OCI-LY1 (cell line): ENCODE data around the gene ACKR3.

Source experiments
- H2AFZ ChIP-seq: fragments of 200-600 bp; sonication (generic), shearing (Covaris generic); 2 replicates; pipeline ENCODE4 v1.6.0; 2014; ENCODE audit warnings: antibody characterized with exemption, mild to moderate bottlenecking, low read length
- H3F3A ChIP-seq: fragments of 200-600 bp; sonication (generic), shearing (Covaris generic); 2 replicates; pipeline ENCODE4 v1.6.0; 2014; ENCODE audit warnings: mild to moderate bottlenecking, antibody characterized with exemption, low read length, moderate library complexity; ENCODE audit not compliant: insufficient read depth
- H3K27ac ChIP-seq: fragments of 200-600 bp; sonication (generic); 2 replicates; pipeline ENCODE4 v1.5.1; 2014; ENCODE audit warnings: low read length, mixed run types, mild to moderate bottlenecking, low read depth; ENCODE audit not compliant: poor library complexity, severe bottlenecking
- H3K27me3 ChIP-seq: fragments of 200-600 bp; sonication (generic); 2 replicates; pipeline ENCODE4 v1.6.0; 2014; ENCODE audit warnings: antibody characterized with exemption, mild to moderate bottlenecking, low read length, moderate library complexity; ENCODE audit not compliant: insufficient read depth
- H3K36me3 ChIP-seq: fragments of 200-600 bp; sonication (generic); 2 replicates; pipeline ENCODE4 v1.6.1; 2014; ENCODE audit warnings: mild to moderate bottlenecking, antibody characterized with exemption, low read length, moderate library complexity, mixed read lengths; ENCODE audit not compliant: insufficient read depth
- H3K4me1 ChIP-seq: fragments of 200-600 bp; sonication (generic); 2 replicates; pipeline ENCODE4 v1.5.1; 2014; ENCODE audit warnings: mild to moderate bottlenecking, low read length, moderate library complexity; ENCODE audit not compliant: insufficient read depth, severe bottlenecking
- H3K4me2 ChIP-seq: fragments of 200-600 bp; sonication (generic), shearing (Covaris generic); 2 replicates; pipeline ENCODE4 v1.6.1; 2014; ENCODE audit warnings: low read length
- H3K4me3 ChIP-seq: fragments of 200-600 bp; sonication (generic); 2 replicates; pipeline ENCODE4 v1.5.1; 2014; ENCODE audit warnings: low read length, low read depth, mild to moderate bottlenecking, mixed read lengths; ENCODE audit not compliant: poor library complexity, severe bottlenecking
- H3K79me2 ChIP-seq: fragments of 200-600 bp; shearing (Covaris generic); 2 replicates; pipeline ENCODE4 v1.6.1; 2016; ENCODE audit warnings: mixed run types, low read length, mixed read lengths; ENCODE audit not compliant: insufficient read depth
- H3K9ac ChIP-seq: fragments of 200-600 bp; sonication (generic), shearing (Covaris generic); 2 replicates; pipeline ENCODE4 v1.6.1; 2014; ENCODE audit warnings: mild to moderate bottlenecking, low read length, mixed read lengths
- H3K9me2 ChIP-seq: fragments of 200-600 bp; sonication (generic), shearing (Covaris generic); 2 replicates; pipeline ENCODE4 v1.6.1; 2014; ENCODE audit warnings: low read depth, mild to moderate bottlenecking, low read length, mixed read lengths
- H3K9me3 ChIP-seq: fragments of 200-600 bp; shearing (Covaris generic); 2 replicates; pipeline ENCODE4 v1.6.1; 2014; ENCODE audit warnings: low read length, mixed read lengths
- H4K20me1 ChIP-seq: fragments of 200-600 bp; sonication (generic), shearing (Covaris generic); 2 replicates; pipeline ENCODE4 v1.6.0; 2016; ENCODE audit warnings: mild to moderate bottlenecking, low read length; ENCODE audit not compliant: insufficient read depth
- EZH2 ChIP-seq: fragments of 200-600 bp; sonication (generic), shearing (Covaris generic); IDR thresholded peaks from 2 replicates; pipeline ENCODE4 v1.8.0; 2017; ENCODE audit warnings: borderline replicate concordance, mixed run types, mild to moderate bottlenecking, antibody characterized with exemption, low read length, moderate library complexity, mixed read lengths
- TF ChIP-seq, protein P1 (sequence below): fragments of 200-600 bp; sonication (generic), shearing (Covaris generic); IDR thresholded peaks from 2 replicates; pipeline ENCODE4 v1.5.1; 2017; ENCODE audit warnings: mild to moderate bottlenecking, antibody characterized with exemption, low read length, moderate library complexity, mixed read lengths

The ACKR3 gene

GRCh38 chr2:236568068-236568921 is 1.3 kb upstream of the ACKR3 start:
- no peak for TF ChIP-seq EZH2
- TF ChIP-seq, protein P1, sequence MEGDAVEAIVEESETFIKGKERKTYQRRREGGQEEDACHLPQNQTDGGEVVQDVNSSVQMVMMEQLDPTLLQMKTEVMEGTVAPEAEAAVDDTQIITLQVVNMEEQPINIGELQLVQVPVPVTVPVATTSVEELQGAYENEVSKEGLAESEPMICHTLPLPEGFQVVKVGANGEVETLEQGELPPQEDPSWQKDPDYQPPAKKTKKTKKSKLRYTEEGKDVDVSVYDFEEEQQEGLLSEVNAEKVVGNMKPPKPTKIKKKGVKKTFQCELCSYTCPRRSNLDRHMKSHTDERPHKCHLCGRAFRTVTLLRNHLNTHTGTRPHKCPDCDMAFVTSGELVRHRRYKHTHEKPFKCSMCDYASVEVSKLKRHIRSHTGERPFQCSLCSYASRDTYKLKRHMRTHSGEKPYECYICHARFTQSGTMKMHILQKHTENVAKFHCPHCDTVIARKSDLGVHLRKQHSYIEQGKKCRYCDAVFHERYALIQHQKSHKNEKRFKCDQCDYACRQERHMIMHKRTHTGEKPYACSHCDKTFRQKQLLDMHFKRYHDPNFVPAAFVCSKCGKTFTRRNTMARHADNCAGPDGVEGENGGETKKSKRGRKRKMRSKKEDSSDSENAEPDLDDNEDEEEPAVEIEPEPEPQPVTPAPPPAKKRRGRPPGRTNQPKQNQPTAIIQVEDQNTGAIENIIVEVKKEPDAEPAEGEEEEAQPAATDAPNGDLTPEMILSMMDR = no peak
- no peaks in the 10 kb centered on the region for H3K4me1 ChIP-seq
- H3K27me3 ChIP-seq = no peaks in the 10 kb centered on the region
- no peaks in the 10 kb centered on the region for H4K20me1 ChIP-seq
- no peaks in the 10 kb centered on the region for H3K79me2 ChIP-seq
- no peak overlapping the region for H3K27ac ChIP-seq
- H3K4me3 ChIP-seq = no peak overlapping the region
- no peaks in the 10 kb centered on the region for H3K36me3 ChIP-seq
- no peak overlapping the region for H2AFZ ChIP-seq
- H3K4me2 ChIP-seq = no peak overlapping the region
- no peaks in the 10 kb centered on the region for H3K9me2 ChIP-seq
- H3K9ac ChIP-seq = no peak overlapping the region
- H3K9me3 ChIP-seq = no peaks in the 10 kb centered on the region
- H3F3A ChIP-seq = no peaks in the 10 kb centered on the region

DNA sequence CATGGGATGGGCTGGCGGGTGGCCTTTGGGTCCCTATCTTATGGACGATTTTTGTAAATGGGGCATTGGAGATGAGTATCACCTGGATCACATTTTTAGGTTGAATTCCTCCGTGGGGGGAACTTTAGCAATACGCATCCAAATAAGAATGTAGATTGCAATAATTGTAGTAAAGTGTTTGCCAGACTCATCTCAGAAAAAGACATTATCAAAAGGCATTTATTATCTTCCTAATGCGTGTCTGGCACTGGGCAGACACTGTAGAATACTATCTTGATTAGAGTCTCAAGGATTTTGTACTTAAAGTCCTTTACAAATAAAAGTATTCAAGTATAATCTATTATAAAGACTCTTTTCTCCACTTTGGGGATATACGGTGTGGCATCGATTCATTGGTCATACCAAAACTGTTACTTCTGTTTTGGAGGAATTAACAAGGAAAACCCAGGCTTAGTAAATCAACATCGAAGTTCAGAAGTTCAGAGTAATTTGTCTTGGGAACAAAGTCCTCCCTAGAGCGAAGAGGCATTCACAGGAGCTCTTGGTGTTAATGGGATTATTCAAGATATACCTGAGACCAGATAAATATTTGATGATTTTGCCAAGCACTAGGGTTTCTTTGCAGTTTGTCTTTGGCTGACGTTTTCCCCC is 578 bp upstream of the ACKR3 start:
- no peaks in the 10 kb centered on the region for H3K27me3 ChIP-seq
- H2AFZ ChIP-seq = no peak overlapping the region
- H3K4me2 ChIP-seq = no peak overlapping the region
- no peak overlapping the region for H3K9ac ChIP-seq
- no peaks in the 10 kb centered on the region for H3F3A ChIP-seq
- H3K4me1 ChIP-seq = no peaks in the 10 kb centered on the region
- no peak overlapping the region for H3K4me3 ChIP-seq
- no peak overlapping the region for H3K27ac ChIP-seq
- TF ChIP-seq, protein P1 = no peak
- H3K9me3 ChIP-seq = no peaks in the 10 kb centered on the region
- no peaks in the 10 kb centered on the region for H3K36me3 ChIP-seq
- no peaks in the 10 kb centered on the region for H3K9me2 ChIP-seq
- no peaks in the 10 kb centered on the region for H3K79me2 ChIP-seq
- no peaks in the 10 kb centered on the region for H4K20me1 ChIP-seq

- H3K9ac ChIP-seq = no peak overlapping the region
- H3K9me3 ChIP-seq = no peaks in the 10 kb centered on the region
- H3F3A ChIP-seq = no peaks in the 10 kb centered on the region
- no peaks in the 10 kb centered on the region for H3K36me3 ChIP-seq
- TF ChIP-seq, protein P1 = no peak
- TF ChIP-seq EZH2 = no peak
- no peak overlapping the region for H2AFZ ChIP-seq
- no peaks in the 10 kb centered on the region for H3K79me2 ChIP-seq
- no peaks in the 10 kb centered on the region for H3K4me1 ChIP-seq
- H3K27ac ChIP-seq = no peak overlapping the region
- peak overlapping the region; percentile 36 for H3K4me3 ChIP-seq
- no peaks in the 10 kb centered on the region for H3K9me2 ChIP-seq
- peak overlapping the region; percentile 42; the same call in 1 of the 2 replicates for H3K4me2 ChIP-seq
- no peaks in the 10 kb centered on the region for H3K27me3 ChIP-seq
- no peaks in the 10 kb centered on the region for H4K20me1 ChIP-seq
Observed at GRCh38 chr2:236570081-236570868, 650 bp downstream of the ACKR3 start.
